Hematopoietic multipotent progenitor cell treated with erythropoietin and hydrocortisone succinate and interleukin-3 and kit ligand, for 6 days (in vitro differentiated cells): ENCODE results near the gene RAB11FIP3.
A peak's percentile ranks its signal among the peaks of the same experiment; 100 is the strongest.
"Not testable (repeated sequence)": the region's sequence is repeated elsewhere in the genome, so short reads cannot be mapped to it uniquely, and the experiment has no call there.

Source experiments
- DNase-seq: peaks from one replicate; pipeline ENCODE4 v3.0.0-alpha.2; 2015

The RAB11FIP3 gene

DNA sequence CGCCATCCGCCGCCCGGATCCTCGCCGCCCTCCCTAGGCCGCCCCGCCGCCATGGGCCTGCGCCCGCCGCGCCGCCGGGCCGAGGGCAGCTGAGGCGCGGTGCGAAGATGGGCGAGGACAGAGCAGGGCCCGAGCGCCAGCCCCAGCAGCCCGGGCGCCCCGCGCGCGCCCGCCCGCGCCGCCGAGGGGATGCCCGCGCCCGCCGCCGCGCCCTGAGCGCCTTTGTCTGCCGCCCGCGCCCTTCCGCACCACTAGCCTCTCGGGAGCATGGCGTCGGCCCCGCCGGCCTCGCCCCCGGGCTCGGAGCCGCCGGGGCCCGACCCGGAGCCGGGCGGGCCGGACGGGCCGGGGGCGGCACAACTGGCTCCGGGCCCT, 278 bp downstream of the RAB11FIP3 start:
- DNase-seq: peak; percentile 38

DNA sequence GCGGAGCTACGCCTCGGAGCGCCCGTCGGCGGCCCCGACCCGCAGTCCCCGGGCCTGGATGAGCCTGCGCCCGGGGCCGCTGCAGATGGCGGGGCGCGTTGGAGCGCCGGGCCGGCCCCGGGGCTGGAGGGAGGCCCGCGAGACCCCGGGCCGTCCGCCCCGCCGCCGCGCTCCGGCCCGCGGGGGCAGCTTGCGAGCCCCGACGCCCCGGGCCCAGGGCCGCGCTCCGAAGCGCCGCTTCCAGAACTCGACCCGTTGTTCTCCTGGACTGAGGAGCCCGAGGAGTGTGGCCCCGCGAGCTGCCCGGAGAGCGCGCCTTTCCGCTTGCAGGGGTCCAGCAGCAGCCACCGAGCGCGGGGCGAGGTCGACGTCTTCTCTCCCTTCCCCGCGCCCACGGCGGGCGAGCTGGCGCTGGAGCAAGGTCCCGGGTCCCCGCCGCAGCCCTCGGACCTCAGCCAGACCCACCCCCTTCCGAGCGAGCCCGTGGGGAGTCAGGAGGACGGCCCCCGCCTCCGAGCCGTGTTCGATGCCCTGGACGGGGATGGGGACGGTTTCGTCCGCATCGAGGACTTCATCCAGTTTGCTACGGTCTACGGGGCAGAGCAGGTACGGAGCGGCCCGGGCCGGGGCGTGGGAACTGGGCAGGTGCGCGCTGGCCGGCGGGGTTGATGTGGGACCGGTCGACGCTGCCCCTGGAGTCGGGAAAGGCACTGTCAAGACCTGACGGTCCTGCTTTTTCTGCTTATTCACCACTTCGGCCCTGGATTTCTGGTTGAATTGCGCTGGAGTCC, 861 bp downstream of the RAB11FIP3 start:
- no peak for DNase-seq

DNA sequence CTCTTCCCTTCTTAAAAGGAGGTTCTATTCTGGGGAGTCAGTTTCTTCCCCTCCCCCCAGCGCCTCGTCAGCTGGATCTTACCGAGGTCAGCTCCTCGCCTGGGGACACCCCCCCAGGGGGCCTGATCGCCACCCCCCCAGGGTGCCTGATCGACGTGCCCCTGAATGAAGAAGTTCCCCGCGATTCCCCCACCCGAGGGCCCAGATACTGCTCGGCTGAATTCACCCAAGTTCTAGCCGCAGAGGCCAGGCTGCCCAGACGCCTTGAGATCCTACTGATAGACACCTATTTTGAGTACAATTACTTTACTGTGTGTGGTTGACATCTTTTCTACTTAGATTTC, 1.4 kb downstream of the RAB11FIP3 start:
- no peak for DNase-seq

DNA sequence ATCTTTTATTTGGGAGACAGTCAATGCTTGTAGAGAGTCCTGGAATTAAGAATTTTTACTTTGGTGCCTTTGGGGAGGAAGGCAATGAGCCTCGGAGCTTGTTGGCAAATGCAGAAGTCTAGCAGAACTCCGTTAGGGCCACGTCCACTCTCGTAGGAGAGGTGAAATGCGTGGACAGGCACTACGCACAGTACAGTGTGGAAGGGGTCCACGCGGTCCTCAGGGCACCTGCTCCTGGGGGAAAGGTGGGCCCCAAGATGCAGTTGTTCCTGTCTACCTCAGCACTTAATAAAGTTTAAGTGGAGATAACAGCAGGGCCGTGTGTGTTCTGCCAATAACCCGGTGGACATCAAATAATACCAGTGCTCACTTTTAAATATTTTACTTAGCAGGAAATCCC, 1.8 kb downstream of the RAB11FIP3 start:
- DNase-seq: no peak

- no peak for DNase-seq
Observed at GRCh38 chr16:430904-431303, 5.5 kb downstream of the RAB11FIP3 start.

- no peak for DNase-seq
Observed at GRCh38 chr16:440627-441026, 15.2 kb downstream of the RAB11FIP3 start.

GRCh38 chr16:441447-441846, 16.0 kb downstream of the RAB11FIP3 start:
- DNase-seq: no peak

DNA sequence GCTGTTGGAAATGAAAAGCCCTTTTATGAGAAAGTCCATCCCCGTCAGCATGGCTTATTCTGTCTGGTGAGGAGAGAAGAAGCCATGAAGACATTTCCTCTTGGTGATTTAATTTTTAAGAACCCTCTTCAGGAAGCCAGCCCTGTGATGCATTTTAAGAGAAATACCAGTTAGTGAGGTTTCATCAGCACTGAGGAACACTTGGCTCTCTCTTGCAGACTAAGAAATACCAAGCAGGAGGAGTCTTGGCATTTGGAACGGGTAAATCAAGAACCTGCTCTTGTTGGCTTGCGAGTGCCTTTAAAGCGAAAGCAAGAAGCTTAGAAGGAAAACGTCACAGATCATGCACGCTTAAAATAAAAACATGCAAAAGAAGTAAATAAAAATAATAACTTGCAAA, 17.5 kb downstream of the RAB11FIP3 start:
- no peak for DNase-seq

DNA sequence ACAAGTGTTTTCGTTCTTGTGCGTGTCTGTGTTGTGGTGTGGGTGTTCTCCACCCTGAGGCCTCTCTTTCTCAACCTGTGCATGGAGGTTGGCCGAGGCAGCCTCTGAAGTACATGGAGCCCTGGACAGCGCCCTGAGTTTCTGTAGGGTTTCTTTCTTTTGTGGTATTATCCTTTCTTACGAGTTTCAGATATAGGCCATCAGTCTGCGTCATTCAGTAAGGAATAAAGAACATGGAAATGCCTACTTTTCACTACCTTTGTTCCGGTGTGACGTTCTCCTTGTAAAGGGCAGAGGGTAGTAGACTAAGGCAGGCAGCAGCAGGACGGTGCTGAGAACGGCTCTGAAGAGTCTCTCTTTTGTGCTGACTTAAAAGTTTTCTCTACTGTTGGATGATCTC, 18.6 kb downstream of the RAB11FIP3 start:
- DNase-seq: no peak

- no peak for DNase-seq
Observed at GRCh38 chr16:445566-445965, 20.1 kb downstream of the RAB11FIP3 start.

- DNase-seq: no peak
Observed at GRCh38 chr16:450385-450784, 24.9 kb downstream of the RAB11FIP3 start.

DNA sequence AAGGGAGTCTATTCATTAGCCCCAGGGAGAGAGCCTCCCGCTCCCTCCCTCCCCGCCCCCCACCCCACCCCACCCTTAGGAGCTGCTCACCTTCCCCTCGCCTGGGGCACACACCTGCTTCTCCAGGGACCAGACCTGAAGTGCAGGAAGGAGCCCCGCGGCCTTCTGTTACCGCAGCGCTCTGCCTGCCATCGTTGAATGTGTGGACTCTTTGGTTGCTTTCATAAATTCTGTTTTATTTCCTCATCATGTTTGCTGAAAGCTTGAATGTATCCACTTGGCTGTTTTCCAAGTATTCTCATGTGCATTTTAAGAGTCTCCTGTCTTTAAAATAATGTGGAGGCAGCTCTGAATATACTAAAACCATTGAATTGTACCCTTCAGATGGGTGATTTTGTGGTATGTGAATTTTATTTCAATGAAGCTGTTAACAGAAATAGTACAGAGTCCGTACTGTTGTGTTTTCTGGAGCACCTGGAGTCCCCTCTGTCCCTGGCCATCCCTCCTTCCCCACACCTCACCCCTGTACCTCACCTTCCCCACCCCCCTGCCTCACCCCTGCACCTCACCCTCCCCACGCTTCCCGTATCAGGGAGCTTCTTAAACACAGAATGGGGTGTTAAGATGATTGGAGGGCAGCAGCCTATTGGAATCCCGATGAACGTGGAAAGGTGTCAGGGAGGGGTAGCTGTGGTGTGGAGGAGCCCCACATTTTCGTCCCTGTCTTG, 25.5 kb downstream of the RAB11FIP3 start:
- peak; percentile 40 for DNase-seq

- no peak for DNase-seq
Observed at GRCh38 chr16:454397-454940, 29.0 kb downstream of the RAB11FIP3 start.

DNA sequence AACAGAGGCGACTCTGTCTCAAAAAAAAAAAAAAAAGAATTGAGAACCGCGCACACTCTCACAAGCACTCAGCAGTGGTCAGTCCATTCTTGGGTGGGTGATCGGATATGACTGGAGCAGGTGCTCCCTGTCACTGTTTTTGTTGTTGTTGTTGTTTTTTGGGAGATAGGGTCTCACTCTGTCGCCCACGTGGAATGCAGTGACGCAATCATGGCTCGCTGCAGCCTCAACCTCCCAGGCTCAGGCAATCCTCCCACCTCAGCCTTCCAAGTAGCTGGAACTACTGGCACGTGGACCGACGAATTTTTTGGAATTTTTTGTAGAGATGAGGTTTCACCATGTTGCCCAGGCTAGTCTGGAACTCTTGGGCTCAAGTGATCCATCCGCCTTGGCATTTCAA, 30.0 kb downstream of the RAB11FIP3 start:
- DNase-seq: no peak

DNA sequence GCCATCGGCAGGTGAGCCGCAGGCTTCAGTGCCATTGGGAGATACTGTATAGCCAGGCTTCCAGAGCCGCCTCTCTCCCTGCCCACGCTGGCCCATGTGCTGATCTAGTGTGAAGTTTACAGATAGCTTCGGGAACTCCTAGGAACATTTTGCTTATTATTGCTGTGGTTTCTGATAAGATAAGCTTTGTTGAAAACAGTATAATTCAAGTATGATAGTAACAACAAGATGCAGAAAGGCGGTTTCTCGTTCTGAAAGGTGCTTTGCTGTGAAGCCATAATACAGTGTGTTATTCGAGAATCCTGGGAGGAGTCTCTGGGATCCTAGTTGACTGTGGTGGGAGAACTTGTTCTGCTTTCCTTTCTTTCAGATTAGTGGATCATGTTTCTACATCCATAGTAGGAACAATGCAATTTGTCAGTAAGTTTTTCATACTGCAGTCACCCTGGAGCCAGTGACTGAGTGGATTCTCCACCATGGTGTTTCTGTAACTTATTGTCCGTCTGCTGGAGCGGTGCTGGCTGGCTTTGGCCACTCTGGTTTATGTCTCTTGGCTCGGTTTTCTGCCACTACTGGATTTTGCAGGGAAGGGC, 31.5 kb downstream of the RAB11FIP3 start:
- peak; percentile 76 for DNase-seq

- DNase-seq: no peak
Observed at GRCh38 chr16:457732-458400, 32.4 kb downstream of the RAB11FIP3 start.

DNA sequence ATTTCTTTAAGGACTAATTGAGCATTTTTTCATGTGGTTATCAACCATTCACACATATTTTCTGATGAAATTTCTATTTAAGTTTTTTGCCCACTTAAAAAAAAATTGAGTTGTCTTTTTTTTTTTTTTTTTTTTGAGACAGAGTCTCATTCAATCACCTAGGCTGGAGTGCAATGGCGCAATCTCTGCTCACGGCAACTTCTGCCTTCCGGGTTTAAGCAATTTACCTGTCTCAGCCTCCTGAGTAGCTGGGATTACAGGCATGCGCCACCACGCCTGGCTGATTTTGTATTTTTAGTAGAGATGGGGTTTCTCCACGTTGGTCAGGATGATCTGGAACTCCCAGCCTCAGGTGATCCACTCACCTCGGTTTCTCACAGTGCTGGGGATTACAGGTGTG, 34.3 kb downstream of the RAB11FIP3 start:
- no peak for DNase-seq

- no peak for DNase-seq
Observed at GRCh38 chr16:460787-461186, 35.3 kb downstream of the RAB11FIP3 start.

DNA sequence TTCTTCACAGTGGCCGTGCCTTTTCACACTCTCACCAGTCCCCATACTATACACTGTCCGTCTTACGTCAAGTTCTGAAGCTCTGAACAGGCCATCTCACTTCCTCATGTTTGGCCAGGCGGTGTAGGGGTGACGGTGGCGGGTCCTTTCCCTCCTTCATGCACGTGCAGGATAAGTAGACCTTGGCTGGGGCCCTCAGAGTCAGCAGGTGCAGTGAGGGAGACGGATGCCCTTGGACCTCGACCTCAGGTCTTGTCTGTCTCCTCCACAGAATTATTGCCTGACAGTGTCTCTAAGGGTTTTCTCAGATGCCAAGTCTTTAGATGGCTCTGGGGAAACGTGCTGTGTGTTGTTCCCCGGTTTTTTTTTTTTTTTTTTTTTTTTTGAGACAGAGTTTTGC, 37.6 kb downstream of the RAB11FIP3 start:
- no peak for DNase-seq

DNA sequence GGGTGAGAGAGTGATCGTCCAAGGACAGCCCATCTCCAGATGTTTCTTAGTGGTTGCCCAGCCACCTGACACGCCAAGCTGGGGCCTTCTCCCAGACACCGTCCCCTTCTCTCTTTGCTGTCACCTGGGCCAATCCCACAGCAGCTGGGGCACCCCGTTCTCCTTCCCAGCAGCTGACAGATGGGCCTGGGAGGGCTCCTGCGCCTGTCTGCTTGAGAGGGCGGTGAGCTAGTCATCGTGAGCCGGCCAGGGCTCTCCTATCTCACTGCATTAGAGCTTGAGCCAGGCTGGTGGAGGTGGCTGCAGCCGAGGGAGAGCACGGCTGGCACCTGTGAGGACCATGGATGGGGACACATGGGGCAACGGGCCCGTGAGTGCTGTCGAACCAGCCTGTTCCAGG, 41.2 kb downstream of the RAB11FIP3 start:
- DNase-seq: no peak

DNA sequence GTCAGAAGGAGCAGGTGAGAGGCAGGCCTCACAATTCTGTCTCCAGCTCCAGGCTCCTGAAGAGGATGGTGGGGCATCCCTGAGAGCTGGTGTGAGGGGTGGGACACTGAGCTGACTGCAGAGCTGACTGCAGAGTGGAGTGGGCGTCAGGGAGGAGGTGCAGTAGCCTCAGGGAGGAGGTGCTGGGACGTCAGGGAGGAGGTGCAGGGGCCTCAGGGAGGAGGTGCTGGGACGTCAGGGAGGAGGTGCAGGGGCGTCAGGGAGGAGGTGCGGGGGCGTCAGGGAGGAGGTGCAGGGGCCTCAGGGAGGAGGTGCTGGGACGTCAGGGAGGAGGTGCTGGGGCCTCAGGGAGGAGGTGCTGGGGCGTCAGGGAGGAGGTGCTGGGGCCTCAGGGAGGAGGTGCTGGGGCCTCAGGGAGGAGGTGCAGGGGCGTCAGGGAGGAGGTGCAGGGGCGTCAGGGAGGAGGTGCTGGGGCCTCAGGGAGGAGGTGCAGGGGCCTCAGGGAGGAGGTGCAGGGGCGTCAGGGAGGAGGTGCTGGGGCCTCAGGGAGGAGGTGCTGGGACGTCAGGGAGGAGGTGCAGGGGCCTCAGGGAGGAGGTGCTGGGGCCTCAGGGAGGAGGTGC, 41.9 kb downstream of the RAB11FIP3 start:
- DNase-seq: not testable (repeated sequence)

DNA sequence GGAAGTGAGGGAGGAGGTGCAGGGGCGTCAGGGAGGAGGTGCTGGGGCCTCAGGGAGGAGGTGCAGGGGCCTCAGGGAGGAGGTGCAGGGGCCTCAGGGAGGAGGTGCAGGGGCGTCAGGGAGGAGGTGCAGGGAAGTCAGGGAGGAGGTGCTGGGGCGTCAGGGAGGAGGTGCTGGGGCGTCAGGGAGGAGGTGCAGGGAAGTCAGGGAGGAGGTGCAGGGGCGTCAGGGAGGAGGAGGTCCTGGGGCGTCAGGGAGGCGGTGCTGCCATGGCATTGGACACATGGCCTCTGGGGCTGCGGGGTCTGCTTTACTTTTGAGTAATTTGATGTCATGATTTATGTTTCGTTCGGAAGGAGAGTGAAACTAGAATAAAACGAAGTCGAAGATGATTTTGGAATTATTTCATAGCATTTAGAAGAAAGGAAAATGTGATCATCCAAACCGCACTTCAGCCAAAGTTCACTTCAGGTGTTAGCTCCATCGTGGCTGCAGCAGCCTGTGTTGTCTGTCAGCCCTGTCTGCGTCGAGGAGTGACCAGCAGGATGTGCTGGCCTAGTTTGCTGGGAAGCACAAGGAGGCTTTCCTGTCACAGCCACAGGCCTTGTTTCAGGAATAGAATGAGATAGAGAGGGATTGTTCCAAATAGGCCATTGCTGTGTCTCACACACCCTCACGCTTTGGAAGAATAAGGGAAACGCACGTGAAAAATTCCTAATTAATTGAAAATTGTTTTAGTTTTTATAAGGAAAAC, 42.8 kb downstream of the RAB11FIP3 start:
- DNase-seq: no peak
